Fibroblast of peridontal ligament (primary cell): ENCODE measurements around the gene SPTAN1.
"Not testable (repeated sequence)": the region's sequence is repeated elsewhere in the genome, so short reads cannot be mapped to it uniquely, and the experiment has no call there.

Experiments used
- DNase-seq: peaks from one replicate; pipeline ENCODE4 v3.0.0-alpha.2; 2010; ENCODE audit errors: extremely low read depth

Gene SPTAN1

GRCh38 chr9:128552744-128553440 lies 505 bp downstream of the SPTAN1 start:
- no peak for DNase-seq

DNA sequence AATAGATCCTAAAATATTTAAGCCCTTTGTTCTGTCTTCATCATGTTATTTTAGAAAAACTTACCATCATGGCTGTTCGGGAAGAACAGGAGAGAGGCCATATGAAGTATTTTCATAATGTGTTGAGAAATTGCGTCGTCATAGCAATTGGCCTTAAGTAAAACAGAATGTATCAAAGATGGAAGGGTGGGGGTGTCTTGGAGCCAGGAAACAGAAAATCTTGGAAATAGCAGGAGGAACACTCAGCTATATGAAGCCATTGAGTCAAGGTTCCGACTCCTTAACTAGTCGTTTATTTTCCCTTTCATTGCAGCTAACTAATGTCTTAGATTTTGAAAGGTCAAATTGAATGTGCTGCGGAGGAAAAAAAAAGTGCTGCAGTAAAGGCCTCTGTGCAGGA lies 1.3 kb downstream of the SPTAN1 start:
- DNase-seq, result peak; percentile 93

DNA sequence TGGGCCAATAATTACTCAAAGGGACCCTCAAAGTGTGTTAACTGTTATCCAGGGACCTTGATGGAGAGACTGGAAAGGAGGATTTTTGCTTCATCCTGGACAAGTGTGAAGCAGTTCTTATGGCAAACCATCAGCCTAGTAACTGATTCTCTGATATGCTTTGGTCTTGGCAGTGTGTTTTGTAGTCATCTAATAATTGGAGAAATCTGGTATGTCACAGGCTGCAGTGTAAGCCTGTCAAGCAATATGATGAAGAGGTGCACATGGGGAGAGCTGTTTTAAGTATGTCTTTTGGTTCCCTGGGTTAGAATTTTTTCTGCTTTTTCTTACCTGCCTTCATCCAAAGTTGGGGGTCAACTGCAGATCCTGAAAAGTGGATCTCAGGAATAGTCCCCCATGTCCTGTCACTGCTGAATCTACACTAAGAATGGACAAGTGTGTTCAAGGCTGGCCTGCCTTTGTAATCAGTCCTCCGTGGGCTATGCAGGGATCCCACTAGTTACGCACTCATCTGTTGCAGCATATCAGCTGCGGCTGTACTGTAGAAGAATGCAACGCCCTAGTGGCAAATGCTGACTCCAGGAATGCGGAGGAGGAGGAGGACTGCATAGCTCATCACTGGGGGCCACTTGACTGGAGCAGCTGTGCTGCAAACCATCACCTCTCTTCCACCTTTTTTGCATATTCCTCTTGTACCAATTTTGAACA lies 1.9 kb downstream of the SPTAN1 start:
- DNase-seq, result peak; percentile 91

GRCh38 chr9:128555180-128555721 lies 2.9 kb downstream of the SPTAN1 start:
- peak; percentile 52 for DNase-seq

DNA sequence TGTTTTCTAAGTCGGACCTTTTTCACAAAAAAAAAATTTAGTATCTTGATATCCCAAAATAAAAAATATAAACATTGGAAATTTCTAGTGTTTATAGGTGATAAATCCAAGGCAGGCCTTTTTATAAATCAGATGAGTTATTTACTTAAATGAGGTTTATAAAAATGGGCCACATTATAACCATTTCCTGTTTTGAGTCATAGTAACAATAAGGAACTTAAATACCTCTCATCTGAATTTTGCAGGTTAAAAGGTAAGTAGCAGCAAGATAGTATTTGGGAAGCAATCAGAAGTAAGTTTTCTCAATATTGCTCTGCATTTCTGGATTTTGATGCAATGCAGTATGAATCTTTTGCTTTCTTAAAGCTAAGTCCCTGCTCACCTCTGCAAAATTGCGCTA lies 3.9 kb downstream of the SPTAN1 start:
- DNase-seq, result no peak

DNA sequence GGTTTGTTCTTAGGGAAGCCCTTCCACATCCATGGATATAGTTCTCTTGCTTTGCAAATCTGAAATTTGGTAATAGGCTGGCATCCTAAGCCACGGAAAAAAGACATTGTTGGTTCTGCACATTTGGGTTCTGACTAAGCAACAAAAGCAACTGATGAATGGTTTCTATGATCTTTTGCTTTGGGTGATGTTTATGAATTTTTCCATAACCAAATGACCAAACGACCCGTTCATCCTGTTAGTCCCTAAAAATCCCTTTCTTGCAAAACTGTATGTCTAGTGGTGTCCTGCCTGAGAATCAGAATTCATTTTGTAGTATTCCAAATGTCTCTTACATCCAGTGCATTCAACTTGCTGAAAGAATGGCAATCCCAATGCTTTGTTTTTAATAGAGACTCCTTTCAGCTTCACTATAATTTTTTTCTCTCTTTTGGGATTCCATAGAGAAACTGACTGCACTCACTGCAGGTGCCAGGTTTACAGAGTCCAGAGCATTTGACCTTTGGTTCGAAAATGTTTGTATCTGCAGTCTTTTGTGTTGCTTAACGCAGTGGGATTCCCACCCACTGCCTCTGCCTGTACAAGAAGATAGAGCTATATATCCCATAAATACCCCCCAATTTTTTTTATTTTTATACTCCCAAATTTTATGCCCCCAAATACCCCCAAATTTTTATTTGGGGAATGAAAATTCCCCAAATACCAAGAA lies 4.7 kb downstream of the SPTAN1 start:
- DNase-seq, result peak; percentile 9

DNA sequence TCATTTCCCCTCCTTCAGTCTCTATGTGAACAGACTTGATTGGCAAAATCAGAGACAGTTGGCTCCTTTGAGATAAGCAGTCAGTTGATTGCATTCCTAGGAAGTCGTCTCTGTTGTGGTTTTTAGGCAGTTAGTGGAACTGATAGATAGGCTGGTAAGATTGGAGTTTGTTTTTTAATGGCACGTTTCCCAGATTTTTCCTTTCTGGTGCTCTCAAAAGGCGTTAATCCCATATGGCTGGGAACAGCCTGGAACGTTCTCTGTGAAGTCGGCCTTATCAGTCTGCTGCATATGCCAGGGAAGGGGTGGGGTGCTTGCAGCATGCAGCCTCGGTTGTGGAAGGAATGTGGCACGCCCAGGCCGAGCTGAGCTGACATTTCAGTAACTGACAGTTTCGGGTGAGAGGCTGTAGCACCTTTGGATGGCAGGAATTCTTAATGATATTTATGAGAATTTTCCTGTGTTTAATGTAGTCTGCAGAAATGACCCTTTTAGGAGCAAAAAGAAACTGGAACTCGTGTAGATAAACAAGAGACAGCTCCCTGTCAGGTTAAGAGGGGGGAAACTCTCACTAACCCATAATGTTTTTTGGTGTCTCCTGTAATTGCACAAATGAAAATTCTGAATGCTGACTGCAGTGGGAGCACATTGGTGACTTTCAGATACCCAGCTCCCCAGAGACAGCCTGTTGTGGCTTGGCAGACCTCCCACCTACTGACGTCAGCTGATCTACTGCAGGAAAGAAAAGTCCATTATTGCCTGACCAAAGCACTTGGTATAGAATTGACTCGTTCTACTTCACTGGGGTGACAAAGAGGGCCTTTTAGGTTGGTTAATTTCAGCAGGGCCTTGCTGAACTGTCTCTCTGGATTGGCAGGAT lies 6.3 kb downstream of the SPTAN1 start:
- peak; percentile 87 for DNase-seq

DNA sequence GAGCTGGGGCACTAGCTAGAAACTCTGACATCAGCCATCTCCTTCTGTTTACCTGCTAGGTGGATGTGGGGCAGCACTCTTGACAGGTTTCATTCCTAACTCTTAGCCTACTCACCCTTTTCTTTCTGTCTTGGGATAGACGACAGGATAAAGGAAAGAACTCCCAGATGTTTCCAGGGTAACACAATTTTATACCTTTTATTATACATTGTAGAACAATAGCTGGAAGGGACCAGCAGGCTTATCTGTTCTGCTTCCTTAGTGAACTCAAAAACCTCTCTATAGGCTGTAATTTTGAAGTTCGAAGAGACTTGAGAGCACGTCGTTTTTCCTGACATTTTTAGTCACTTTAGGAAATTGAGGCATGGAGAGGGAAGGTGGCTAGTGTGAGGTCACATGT lies 13.2 kb downstream of the SPTAN1 start:
- DNase-seq, result no peak

GRCh38 chr9:128568470-128569078 lies 16.2 kb downstream of the SPTAN1 start:
- peak; percentile 40 for DNase-seq

GRCh38 chr9:128575469-128575868 lies 23.1 kb downstream of the SPTAN1 start:
- DNase-seq, result peak; percentile 80

DNA sequence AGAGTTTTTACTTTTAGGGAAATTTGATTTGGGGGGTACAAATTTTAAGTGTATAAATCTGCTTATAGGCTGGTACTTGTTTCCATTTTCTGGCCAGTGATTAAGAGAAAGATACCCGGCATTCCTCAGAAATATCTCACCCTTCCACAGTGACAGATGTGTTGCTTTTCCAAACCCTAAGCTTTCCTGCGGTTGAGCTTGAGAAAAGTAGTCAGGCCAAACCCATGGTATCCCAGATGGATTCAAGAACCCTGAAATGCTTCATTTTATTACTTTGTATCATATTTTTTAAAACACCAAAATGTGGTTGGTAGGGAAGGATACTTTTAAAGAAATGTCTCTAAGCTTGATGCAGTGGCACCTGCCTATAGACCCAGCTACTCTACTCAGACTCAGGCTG lies 23.5 kb downstream of the SPTAN1 start:
- peak; percentile 86 for DNase-seq

GRCh38 chr9:128577206-128577605 lies 24.8 kb downstream of the SPTAN1 start:
- no peak for DNase-seq

DNA sequence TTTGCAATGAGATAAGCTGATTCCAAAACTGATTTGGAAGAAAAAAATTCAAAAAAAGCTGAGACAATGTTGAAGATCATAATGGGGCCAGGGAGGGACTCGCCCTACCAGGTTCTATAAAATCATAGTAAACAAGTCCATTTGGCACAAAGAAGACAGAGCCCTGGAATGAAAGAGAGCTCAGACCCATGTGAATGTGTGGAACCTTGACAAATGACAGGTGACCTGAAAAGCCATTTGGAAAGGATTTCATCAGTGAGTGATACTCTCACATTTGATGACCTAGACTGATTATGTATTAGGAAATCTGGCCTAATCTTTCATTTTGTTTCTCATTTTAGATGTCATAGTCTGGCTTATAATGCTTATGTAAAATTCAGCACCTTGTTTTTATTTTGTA lies 26.8 kb downstream of the SPTAN1 start:
- no peak for DNase-seq

- no peak for DNase-seq
Observed at GRCh38 chr9:128580731-128581130, 28.3 kb downstream of the SPTAN1 start.

- DNase-seq, result not testable (repeated sequence)
Observed at GRCh38 chr9:128585155-128585554, 32.8 kb downstream of the SPTAN1 start.

DNA sequence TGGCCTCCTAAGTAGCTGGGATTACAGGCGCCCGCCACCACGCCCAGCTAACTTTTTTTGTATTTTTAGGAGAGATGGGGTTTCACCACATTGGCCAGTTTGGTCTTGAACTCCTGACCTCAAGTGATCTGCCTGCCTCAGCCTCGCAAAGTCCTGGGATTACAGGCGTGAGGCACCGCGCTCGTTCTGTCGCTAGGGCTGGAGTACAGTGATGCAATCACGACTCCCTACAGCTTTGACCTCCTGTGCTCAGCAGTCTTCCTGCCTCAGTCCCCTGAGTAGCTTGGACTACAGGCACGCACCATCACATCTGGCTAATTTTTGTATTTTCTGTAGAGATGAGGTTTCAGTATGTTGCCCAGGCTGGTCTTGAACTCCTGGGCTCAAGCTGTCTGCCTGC lies 34.5 kb downstream of the SPTAN1 start:
- not testable (repeated sequence) for DNase-seq

- no peak for DNase-seq
Observed at GRCh38 chr9:128587453-128587852, 35.1 kb downstream of the SPTAN1 start.

DNA sequence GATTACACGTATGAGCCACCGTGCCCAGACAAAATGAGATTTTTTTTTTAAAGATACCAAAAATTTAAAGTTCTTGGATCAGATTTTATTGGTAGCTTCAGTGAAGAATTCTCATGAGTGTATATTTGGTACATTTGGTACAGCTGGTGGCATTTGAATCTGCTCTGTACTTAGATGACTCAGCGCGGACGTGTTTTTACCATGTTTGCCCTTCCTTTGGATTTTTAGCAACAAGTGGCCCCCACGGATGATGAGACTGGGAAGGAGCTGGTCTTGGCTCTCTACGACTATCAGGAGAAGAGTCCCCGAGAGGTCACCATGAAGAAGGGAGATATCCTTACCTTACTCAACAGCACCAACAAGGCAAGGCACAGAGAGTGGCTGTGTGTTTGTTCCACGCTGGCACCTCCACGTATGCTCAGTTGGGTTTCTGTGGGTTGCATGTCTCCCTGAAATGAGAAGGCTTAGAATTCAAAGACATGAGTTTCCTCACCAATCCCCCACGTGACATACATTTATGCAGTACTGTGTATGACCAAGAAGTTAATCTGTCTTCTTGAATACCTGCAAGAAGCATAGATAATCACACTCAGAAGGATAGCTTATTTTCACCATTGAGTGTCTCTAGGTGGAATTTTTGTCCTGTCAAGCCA lies 36.3 kb downstream of the SPTAN1 start:
- DNase-seq, result no peak

DNA sequence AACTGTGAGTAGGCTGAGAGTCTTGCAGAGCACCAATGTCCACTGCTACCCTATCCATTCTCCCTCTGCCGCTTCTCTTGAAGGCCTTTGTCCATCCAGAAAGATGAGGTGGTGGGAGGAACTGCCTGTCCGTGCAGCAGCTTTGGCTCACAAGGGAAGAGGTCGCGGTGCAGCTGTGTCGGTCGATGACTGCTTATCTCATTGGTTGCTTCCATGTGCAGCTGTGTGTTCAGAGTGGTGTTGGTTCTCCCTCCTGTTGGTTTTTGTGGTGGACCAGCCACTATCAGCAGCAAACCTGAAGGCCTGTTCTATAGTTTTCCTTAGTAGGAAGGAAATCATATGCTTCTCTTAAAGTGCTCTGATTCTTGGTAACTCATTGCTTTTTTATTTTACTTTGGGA lies 40.7 kb downstream of the SPTAN1 start:
- DNase-seq, result no peak

DNA sequence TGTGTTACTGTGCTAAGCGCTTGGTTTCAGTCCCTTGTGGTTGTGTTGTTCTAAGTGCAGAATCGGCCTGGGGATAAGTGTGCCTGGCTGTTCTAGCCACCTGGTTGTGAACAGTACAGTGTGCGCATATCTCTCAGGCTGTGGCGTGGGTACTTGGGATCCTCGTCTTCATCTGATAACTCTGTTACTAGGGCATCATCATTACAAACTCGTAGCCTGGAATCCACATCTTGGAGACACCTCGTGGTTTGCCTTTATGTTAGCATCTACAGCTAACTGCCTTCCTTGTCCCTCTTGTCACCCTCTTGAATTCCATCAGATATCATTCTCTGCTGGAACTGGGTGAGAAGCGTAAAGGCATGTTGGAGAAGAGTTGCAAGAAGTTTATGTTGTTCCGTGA lies 41.5 kb downstream of the SPTAN1 start:
- DNase-seq, result no peak

GRCh38 chr9:128595471-128595870 lies 43.1 kb downstream of the SPTAN1 start:
- DNase-seq, result no peak
